ENCODE results near the gene NTN5.
A peak's percentile ranks its signal among the peaks of the same experiment; 100 is the strongest.

NTN5 gene

GRCh38 chr19:48636859-48637448 lies 35.9 kb downstream of the NTN5 start, which contains the start of gene DBP:
Gene DBP (minus strand): TSS chr19:48637379. CDS start chr19:48636994, 385 bp downstream.
- in situ Hi-C loops (cut with HindIII; ENCODE audit: low pct_ligation_motif_present, low sequenced_read_pairs), result no loop called here
- Histone ChIP-seq H3K36me3 (replicated peaks) (no peaks in the 10 kb centered on the region), H3K27me3 (replicated peaks) (no peaks in the 10 kb centered on the region), H3K27ac (peak within 1 kb of the TSS; percentile 26), H3K4me3 (ENCODE audit: low read depth, low read length) (peak within 1 kb of the TSS; percentile 45)
- TF ChIP-seq, protein P1, sequence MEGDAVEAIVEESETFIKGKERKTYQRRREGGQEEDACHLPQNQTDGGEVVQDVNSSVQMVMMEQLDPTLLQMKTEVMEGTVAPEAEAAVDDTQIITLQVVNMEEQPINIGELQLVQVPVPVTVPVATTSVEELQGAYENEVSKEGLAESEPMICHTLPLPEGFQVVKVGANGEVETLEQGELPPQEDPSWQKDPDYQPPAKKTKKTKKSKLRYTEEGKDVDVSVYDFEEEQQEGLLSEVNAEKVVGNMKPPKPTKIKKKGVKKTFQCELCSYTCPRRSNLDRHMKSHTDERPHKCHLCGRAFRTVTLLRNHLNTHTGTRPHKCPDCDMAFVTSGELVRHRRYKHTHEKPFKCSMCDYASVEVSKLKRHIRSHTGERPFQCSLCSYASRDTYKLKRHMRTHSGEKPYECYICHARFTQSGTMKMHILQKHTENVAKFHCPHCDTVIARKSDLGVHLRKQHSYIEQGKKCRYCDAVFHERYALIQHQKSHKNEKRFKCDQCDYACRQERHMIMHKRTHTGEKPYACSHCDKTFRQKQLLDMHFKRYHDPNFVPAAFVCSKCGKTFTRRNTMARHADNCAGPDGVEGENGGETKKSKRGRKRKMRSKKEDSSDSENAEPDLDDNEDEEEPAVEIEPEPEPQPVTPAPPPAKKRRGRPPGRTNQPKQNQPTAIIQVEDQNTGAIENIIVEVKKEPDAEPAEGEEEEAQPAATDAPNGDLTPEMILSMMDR (IDR thresholded peaks at IDR 0.05; ENCODE audit: low read depth, low read length, missing control alignments), result no peak
- no peak for DNase-seq

- Histone ChIP-seq H3K27ac (no peak overlapping the region), H3K27me3 (replicated peaks) (no peaks in the 10 kb centered on the region), H3K36me3 (replicated peaks) (no peaks in the 10 kb centered on the region), H3K4me3 (ENCODE audit: low read depth, low read length) (no peak overlapping the region)
- TF ChIP-seq, protein P1 (IDR thresholded peaks at IDR 0.05; ENCODE audit: low read depth, low read length, missing control alignments), result no peak
- in situ Hi-C loops (cut with HindIII; ENCODE audit: low pct_ligation_motif_present, low sequenced_read_pairs), result no loop called here
- no peak for DNase-seq
Measured at GRCh38 chr19:48635966-48636858, 36.6 kb downstream of the NTN5 start.

- in situ Hi-C loops (cut with HindIII; ENCODE audit: low pct_ligation_motif_present, low sequenced_read_pairs), result no loop called here
- no peaks in the 10 kb centered on the region for H3K27me3 ChIP-seq (replicated peaks)
- TF ChIP-seq, protein P1 (IDR thresholded peaks at IDR 0.05; ENCODE audit: low read depth, low read length, missing control alignments), result no peak
- peak overlapping the region; percentile 17 for H3K4me3 ChIP-seq (ENCODE audit: low read depth, low read length)
- no peak for DNase-seq
- H3K27ac ChIP-seq, result no peak overlapping the region
- no peaks in the 10 kb centered on the region for H3K36me3 ChIP-seq (replicated peaks)
Measured at GRCh38 chr19:48635263-48635965, 37.4 kb downstream of the NTN5 start.

DNA sequence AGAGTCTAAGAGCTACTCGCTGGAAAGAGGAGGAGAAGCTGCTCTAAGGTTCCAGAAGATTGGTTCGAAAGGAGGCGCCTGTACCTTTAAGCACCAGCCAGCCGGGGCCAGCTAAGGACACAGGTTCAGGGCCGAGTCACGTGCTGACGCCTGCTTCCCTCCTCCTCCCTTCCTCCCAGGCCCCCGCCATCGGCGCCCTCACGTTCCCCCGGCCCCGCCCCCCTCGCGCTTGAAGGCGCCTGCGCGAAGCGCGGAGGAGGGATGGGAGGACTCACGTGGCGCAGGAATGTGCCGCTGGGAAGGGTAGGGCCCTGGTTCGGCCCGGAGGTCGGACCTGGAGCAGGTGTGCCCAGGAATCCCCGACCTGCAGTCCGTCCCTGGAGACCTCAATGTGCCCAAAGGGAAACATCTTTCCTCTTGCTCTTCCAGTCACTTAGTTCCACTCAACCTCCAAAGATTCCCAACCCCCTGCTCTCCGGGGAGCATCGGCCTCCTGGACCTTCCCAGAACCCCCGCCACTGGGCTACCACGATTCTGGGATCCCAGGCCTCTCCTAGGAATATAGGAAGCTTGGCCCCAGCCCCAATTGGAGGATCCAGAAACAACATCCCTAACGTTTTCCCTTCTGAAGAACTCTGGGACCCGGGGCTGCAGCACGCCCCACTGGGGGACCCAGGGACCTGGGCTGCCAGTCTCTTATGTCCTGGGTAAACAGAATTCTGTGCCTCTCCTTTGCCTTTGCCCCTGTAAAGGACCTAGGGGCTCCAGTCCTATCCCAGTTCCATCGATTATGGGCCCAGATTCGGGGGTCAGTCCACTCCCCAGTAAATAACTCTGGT lies 38.2 kb downstream of the NTN5 start:
- TF ChIP-seq, protein P1 (IDR thresholded peaks at IDR 0.05; ENCODE audit: low read depth, low read length, missing control alignments), result no peak
- Histone ChIP-seq H3K4me3 (ENCODE audit: low read depth, low read length) (peak overlapping the region; percentile 16), H3K27me3 (replicated peaks) (no peaks in the 10 kb centered on the region), H3K36me3 (replicated peaks) (no peaks in the 10 kb centered on the region), H3K27ac (no peak overlapping the region)
- in situ Hi-C loops (cut with HindIII; ENCODE audit: low pct_ligation_motif_present, low sequenced_read_pairs), result no loop called here
- peak; percentile 86 for DNase-seq

DNA sequence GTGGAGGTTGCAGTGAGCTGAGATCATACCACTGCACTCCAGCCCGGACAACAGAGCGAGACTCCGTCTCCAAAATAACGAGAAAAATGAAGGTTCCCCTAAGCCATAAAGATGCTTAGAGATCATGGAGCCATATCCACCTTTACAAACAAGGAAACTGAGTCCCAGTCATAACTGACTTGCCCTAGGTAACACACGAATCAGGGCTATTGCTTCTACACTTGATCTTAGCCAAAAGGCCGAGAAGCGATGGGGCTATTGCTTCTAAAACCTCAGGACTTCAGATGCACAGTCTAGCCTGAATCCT lies 38.8 kb downstream of the NTN5 start:
- TF ChIP-seq, protein P1 (IDR thresholded peaks at IDR 0.05; ENCODE audit: low read depth, low read length, missing control alignments), result no peak
- in situ Hi-C loops (cut with HindIII; ENCODE audit: low pct_ligation_motif_present, low sequenced_read_pairs), result no loop called here
- no peak overlapping the region for H3K4me3 ChIP-seq (ENCODE audit: low read depth, low read length)
- no peak overlapping the region for H3K27ac ChIP-seq
- no peak for DNase-seq
- no peaks in the 10 kb centered on the region for H3K36me3 ChIP-seq (replicated peaks)
- H3K27me3 ChIP-seq (replicated peaks), result no peaks in the 10 kb centered on the region
